Measurements from ENCODE around the gene C1QTNF5.
A peak's percentile ranks its signal among the peaks of the same experiment; 100 is the strongest.

Gene C1QTNF5

GRCh38 chr11:119375337-119376196, 34.9 kb upstream of the C1QTNF5 start:
- Histone ChIP-seq H3K4me3 (replicated peaks; ENCODE audit: insufficient read depth, low read length) (no peak overlapping the region), H3K27ac (replicated peaks) (no peak overlapping the region), H3K27me3 (ENCODE audit: insufficient read depth, poor library complexity, severe bottlenecking) (peaks cover 2% of the 10 kb centered on the region)
- TF ChIP-seq GABPA (IDR thresholded peaks at IDR 0.05; ENCODE audit: low read depth) (no peak), REST (IDR thresholded peaks at IDR 0.05; ENCODE audit: insufficient replicate concordance, low read depth) (no peak), POLR2AphosphoS5 (IDR thresholded peaks at IDR 0.05; ENCODE audit: low read depth) (no peak), CTCF (IDR thresholded peaks at IDR 0.05; ENCODE audit: insufficient read depth, low read length) (no peak), SPI1 (IDR thresholded peaks at IDR 0.05; ENCODE audit: borderline replicate concordance, low read depth) (no peak)
- no peak for DNase-seq (ENCODE audit: low read depth in 1 of 2, low spot score in 1 of 2)

GRCh38 chr11:119374632-119375336, 34.1 kb upstream of the C1QTNF5 start:
- no peak overlapping the region for H3K27ac ChIP-seq (replicated peaks)
- no peak for DNase-seq (ENCODE audit: low read depth in 1 of 2, low spot score in 1 of 2)
- no peak for TF ChIP-seq CTCF (IDR thresholded peaks at IDR 0.05; ENCODE audit: insufficient read depth, low read length)
- no peak for TF ChIP-seq POLR2AphosphoS5 (IDR thresholded peaks at IDR 0.05; ENCODE audit: low read depth)
- no peak for TF ChIP-seq GABPA (IDR thresholded peaks at IDR 0.05; ENCODE audit: low read depth)
- no peak for TF ChIP-seq SPI1 (IDR thresholded peaks at IDR 0.05; ENCODE audit: borderline replicate concordance, low read depth)
- TF ChIP-seq REST (IDR thresholded peaks at IDR 0.05; ENCODE audit: insufficient replicate concordance, low read depth), result no peak
- peaks cover 2% of the 10 kb centered on the region for H3K27me3 ChIP-seq (ENCODE audit: insufficient read depth, poor library complexity, severe bottlenecking)
- no peak overlapping the region for H3K4me3 ChIP-seq (replicated peaks; ENCODE audit: insufficient read depth, low read length)

- DNase-seq (ENCODE audit: low read depth in 1 of 2, low spot score in 1 of 2), result peak in 1 of 2 experiments; percentile 56
- Histone ChIP-seq H3K27ac (replicated peaks) (no peak overlapping the region), H3K4me3 (replicated peaks; ENCODE audit: insufficient read depth, low read length) (no peak overlapping the region), H3K27me3 (ENCODE audit: insufficient read depth, poor library complexity, severe bottlenecking) (peaks cover 2% of the 10 kb centered on the region)
- TF ChIP-seq GABPA (IDR thresholded peaks at IDR 0.05; ENCODE audit: low read depth) (no peak), CTCF (IDR thresholded peaks at IDR 0.05; ENCODE audit: insufficient read depth, low read length) (peak; percentile 85)
These were observed 33.4 kb upstream of the C1QTNF5 start for GRCh38 chr11:119373921-119374631.

Measured in HL-60 (cell line).